HT1080 (cell line): Measurements from ENCODE around the gene GLMN. TPM values are rescaled to one million over a fixed set of nuclear protein-coding genes. Genes with fewer than 3 reads are reported as not detected.
"Not testable (repeated sequence)": the region's sequence is repeated elsewhere in the genome, so short reads cannot be mapped to it uniquely, and the experiment has no call there.

Source experiments
- DNase-seq: peaks from one replicate; pipeline ENCODE4 v3.0.0-alpha.2; 2015; ENCODE audit warnings: low read depth
- total RNA-seq: library from RNA; depleted of rRNA; stranded (reverse); fragments of >200 nt; shearing (Covaris generic); gene quantifications from 2 replicates; pipeline ENCODE4 v1.2.3, GENCODE V29; 2014

The GLMN gene
- total RNA-seq, 1 experiment from 2014 or later: 14.4 TPM

GRCh38 chr1:92299477-92300150 lies 827 bp upstream of the GLMN start:
- DNase-seq: no peak

GRCh38 chr1:92298213-92298572 lies 594 bp downstream of the GLMN start:
- DNase-seq: no peak

- DNase-seq: peak; percentile 62
Observed at GRCh38 chr1:92291372-92291999, 7.3 kb downstream of the GLMN start.

- DNase-seq: not testable (repeated sequence)
Observed at GRCh38 chr1:92281411-92281810, 17.4 kb downstream of the GLMN start.

- not testable (repeated sequence) for DNase-seq
Observed at GRCh38 chr1:92279781-92280180, 19.0 kb downstream of the GLMN start.

GRCh38 chr1:92277105-92277723 lies 21.6 kb downstream of the GLMN start:
- DNase-seq: peak; percentile 82

GRCh38 chr1:92276082-92276481 lies 22.7 kb downstream of the GLMN start:
- no peak for DNase-seq

- DNase-seq: peak; percentile 83
Observed at GRCh38 chr1:92274939-92275338, 23.8 kb downstream of the GLMN start.

- DNase-seq: no peak
Observed at GRCh38 chr1:92273039-92273438, 25.7 kb downstream of the GLMN start.

- DNase-seq: no peak
Observed at GRCh38 chr1:92262516-92262915, 36.3 kb downstream of the GLMN start.

- DNase-seq: no peak
Observed at GRCh38 chr1:92259350-92259749, 39.4 kb downstream of the GLMN start.

- DNase-seq: not testable (repeated sequence)
Observed at GRCh38 chr1:92254714-92255113, 44.1 kb downstream of the GLMN start.

GRCh38 chr1:92244376-92244775 lies 54.4 kb downstream of the GLMN start:
- DNase-seq: no peak

- no peak for DNase-seq
Observed at GRCh38 chr1:92240034-92240433, 58.8 kb downstream of the GLMN start.

- no peak for DNase-seq
Observed at GRCh38 chr1:92230736-92231135, 68.1 kb downstream of the GLMN start.

GRCh38 chr1:92228401-92228800 lies 70.4 kb downstream of the GLMN start:
- no peak for DNase-seq

- DNase-seq: peak; percentile 17
Observed at GRCh38 chr1:92219028-92219427, 79.8 kb downstream of the GLMN start.

- DNase-seq: no peak
Observed at GRCh38 chr1:92218559-92218958, 80.2 kb downstream of the GLMN start.

- DNase-seq: no peak
Observed at GRCh38 chr1:92217721-92218120, 81.1 kb downstream of the GLMN start, which contains the start of gene C1orf146. Gene C1orf146 (plus strand): TSS chr1:92217915. CDS start chr1:92231421, 13,506 bp downstream.

GRCh38 chr1:92211166-92211565 lies 87.6 kb downstream of the GLMN start:
- peak; percentile 57 for DNase-seq

- DNase-seq: peak; percentile 91
Observed at GRCh38 chr1:92210701-92211100, 88.1 kb downstream of the GLMN start.

GRCh38 chr1:92203105-92203504 lies 95.7 kb downstream of the GLMN start:
- no peak for DNase-seq

- no peak for DNase-seq
Observed at GRCh38 chr1:92201973-92202372, 96.8 kb downstream of the GLMN start.
